ENCODE data around the gene IL1A.
A peak's percentile ranks its signal among the peaks of the same experiment; 100 is the strongest.

Gene IL1A

DNA sequence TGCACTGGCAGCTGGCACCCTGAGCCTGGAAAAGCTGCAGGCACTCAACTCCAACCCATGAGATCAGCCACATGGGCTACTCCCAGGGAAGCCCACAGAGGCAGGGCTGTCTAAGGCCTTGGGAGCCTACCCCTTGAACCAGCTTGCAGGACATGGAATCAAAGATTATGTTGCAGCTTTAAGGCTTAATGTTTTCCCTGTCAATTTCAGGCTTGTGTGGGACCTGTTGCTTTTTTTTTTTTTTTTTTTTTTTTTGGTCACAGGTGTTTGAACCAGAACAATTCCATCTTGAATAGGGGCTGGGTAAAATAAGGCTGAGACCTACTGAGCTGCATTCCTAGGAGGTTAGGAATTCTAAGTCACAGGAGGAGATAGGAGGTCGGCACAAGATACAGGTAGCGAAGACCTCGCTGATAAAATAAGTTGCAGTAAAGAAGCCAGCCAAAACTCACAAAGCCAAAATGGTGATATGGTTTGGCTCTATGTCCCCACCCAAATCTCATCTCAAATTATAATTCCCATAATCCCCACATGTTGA lies 7.5 kb upstream of the IL1A start:
- Mint-ChIP-seq H3K36me3 (ENCODE audit: low read depth) (peaks cover 5% of the 10 kb centered on the region), H3K4me1 (ENCODE audit: low read depth) (peaks cover 24% of the 10 kb centered on the region), H3K27ac (no peak overlapping the region), H3K4me3 (no peak overlapping the region), H3K9me3 (peaks cover 5% of the 10 kb centered on the region), H3K27me3 (ENCODE audit: low read depth) (no peaks in the 10 kb centered on the region)
- no peak for DNase-seq (ENCODE audit: low spot score)

DNA sequence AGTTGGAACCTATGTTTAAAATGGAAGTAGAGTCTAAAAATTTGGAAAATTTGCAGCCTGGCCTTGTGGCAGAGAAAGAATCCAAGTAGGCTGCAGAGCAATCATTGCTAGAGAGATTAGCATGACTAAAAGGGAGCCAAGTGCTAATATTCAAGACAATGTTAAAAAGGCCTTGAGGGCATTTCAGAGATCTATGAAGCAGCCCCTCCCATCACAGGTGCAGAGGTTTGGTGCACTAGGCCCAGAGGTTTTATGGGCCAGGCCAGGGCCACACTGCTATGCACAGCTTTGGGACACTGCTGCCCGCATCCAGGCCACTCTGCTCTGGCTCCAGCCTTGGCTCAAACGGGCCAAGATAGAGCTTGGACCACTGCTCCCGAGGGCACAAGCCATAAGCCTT lies 6.7 kb upstream of the IL1A start:
- Mint-ChIP-seq H3K4me3 (no peak overlapping the region), H3K27ac (no peak overlapping the region), H3K36me3 (ENCODE audit: low read depth) (peaks cover 5% of the 10 kb centered on the region), H3K9me3 (peaks cover 5% of the 10 kb centered on the region), H3K4me1 (ENCODE audit: low read depth) (peaks cover 24% of the 10 kb centered on the region), H3K27me3 (ENCODE audit: low read depth) (no peaks in the 10 kb centered on the region)
- no peak for DNase-seq (ENCODE audit: low spot score)

GRCh38 chr2:112790305-112790704 lies 6.0 kb upstream of the IL1A start:
- Mint-ChIP-seq H3K9me3 (peaks cover 5% of the 10 kb centered on the region), H3K36me3 (ENCODE audit: low read depth) (peaks cover 5% of the 10 kb centered on the region), H3K4me1 (ENCODE audit: low read depth) (peaks cover 22% of the 10 kb centered on the region), H3K27ac (no peak overlapping the region), H3K27me3 (ENCODE audit: low read depth) (no peaks in the 10 kb centered on the region), H3K4me3 (no peak overlapping the region)
- DNase-seq (ENCODE audit: low spot score) = no peak

DNA sequence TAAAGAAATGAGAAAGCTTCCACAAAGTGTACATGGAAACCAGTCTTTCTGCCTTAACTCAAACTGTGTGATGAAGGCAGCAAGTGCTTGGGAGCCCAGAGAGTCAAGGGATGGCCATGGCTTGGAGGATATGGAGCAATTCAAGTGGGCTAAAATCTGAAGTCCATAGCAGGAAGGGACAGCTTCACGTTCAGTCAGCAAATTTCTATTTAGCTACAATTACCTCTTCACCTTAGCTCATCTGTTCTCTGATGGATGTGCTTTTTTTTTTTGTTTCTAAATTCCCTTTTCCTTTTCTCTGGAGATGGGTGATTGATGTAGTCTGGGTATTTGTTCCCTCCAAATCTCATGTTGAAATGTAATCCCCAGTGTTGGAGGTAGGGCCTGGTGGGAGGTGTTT lies 4.9 kb upstream of the IL1A start:
- Mint-ChIP-seq H3K27me3 (ENCODE audit: low read depth) (no peaks in the 10 kb centered on the region), H3K9me3 (peaks cover 5% of the 10 kb centered on the region), H3K27ac (no peak overlapping the region), H3K36me3 (ENCODE audit: low read depth) (peaks cover 5% of the 10 kb centered on the region), H3K4me1 (ENCODE audit: low read depth) (peaks cover 19% of the 10 kb centered on the region), H3K4me3 (no peak overlapping the region)
- DNase-seq (ENCODE audit: low spot score) = no peak

- no peak for DNase-seq (ENCODE audit: low spot score)
- Mint-ChIP-seq H3K9me3 (peaks cover 5% of the 10 kb centered on the region), H3K36me3 (ENCODE audit: low read depth) (peaks cover 5% of the 10 kb centered on the region), H3K27ac (no peak overlapping the region), H3K4me1 (ENCODE audit: low read depth) (peaks cover 16% of the 10 kb centered on the region), H3K27me3 (ENCODE audit: low read depth) (no peaks in the 10 kb centered on the region), H3K4me3 (no peak overlapping the region)
Measured at GRCh38 chr2:112788653-112789052, 4.4 kb upstream of the IL1A start.

DNA sequence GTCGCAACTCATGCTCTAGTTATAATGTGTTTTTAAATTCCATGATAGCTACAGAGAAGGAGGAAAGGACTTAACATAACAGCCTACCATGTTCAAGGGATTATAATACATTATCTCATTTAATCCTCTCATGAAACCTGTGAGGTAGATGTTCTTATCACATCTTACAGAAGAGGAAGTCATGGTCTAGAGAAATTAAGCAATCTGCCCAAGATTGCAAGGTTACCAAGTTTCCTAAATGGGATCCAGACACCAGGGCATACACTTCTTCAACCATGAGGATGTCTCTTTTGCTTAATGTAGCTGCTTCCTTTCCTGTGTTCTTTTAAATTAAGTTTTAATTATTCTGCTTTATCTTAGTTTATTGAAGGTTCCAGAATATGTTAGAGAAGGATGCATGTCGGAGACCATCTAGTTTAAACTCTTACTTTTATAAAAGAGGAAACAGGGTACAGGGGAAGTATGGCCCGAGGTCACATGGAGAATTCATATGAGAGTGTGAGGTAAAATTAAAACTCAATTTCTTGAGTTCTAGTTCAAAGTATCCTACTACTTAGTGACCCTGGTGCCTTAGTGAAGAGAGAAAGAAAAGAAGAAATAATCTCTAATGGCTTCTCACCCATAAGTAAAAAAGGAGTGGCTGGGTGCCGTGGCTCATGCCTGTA lies 3.6 kb upstream of the IL1A start:
- H3K4me3 Mint-ChIP-seq = no peak overlapping the region
- no peaks in the 10 kb centered on the region for H3K27me3 Mint-ChIP-seq (ENCODE audit: low read depth)
- H3K9me3 Mint-ChIP-seq = no peaks in the 10 kb centered on the region
- H3K36me3 Mint-ChIP-seq (ENCODE audit: low read depth) = peaks cover 3% of the 10 kb centered on the region
- no peak for DNase-seq (ENCODE audit: low spot score)
- no peak overlapping the region for H3K27ac Mint-ChIP-seq
- peaks cover 11% of the 10 kb centered on the region for H3K4me1 Mint-ChIP-seq (ENCODE audit: low read depth)

GRCh38 chr2:112787294-112787693 lies 3.0 kb upstream of the IL1A start:
- no peak overlapping the region for H3K27ac Mint-ChIP-seq
- H3K4me3 Mint-ChIP-seq = no peak overlapping the region
- H3K27me3 Mint-ChIP-seq (ENCODE audit: low read depth) = no peaks in the 10 kb centered on the region
- no peak for DNase-seq (ENCODE audit: low spot score)
- no peaks in the 10 kb centered on the region for H3K9me3 Mint-ChIP-seq
- H3K4me1 Mint-ChIP-seq (ENCODE audit: low read depth) = peaks cover 11% of the 10 kb centered on the region
- peaks cover 3% of the 10 kb centered on the region for H3K36me3 Mint-ChIP-seq (ENCODE audit: low read depth)

GRCh38 chr2:112783187-112783714 lies 1.0 kb downstream of the IL1A start:
- H3K4me1 Mint-ChIP-seq (ENCODE audit: low read depth) = peaks cover 13% of the 10 kb centered on the region
- H3K9me3 Mint-ChIP-seq = no peaks in the 10 kb centered on the region
- no peak overlapping the region for H3K27ac Mint-ChIP-seq
- peak overlapping the region; percentile 8 for H3K4me3 Mint-ChIP-seq
- H3K27me3 Mint-ChIP-seq (ENCODE audit: low read depth) = peaks cover 10% of the 10 kb centered on the region
- DNase-seq (ENCODE audit: low spot score) = no peak
- H3K36me3 Mint-ChIP-seq (ENCODE audit: low read depth) = no peaks in the 10 kb centered on the region

DNA sequence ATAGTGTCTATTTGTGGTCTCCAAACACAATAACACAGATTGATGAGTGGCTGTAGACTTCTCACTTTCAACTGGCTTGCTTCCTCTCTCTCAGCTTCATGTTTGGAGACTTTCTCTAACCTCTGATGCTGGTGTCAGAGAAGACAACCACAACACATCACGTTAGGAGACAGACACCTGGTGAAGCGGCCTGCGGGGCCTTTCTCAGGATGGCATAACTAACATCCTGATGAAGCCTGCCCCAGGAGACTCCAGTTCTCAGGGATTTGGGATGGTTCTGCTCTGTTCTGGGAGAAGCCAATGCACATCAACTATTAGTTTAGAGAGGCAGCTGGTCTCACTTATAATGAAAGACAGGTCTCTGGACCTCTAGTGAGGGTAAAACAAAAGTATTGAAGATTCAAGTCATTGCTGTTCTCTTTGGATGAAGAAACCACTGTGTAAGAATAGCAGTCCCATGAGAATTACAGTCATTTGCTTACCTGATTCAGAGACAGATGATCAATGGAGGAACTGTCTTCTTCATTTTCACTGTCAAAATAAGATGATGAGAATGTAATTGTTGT lies 2.0 kb downstream of the IL1A start:
- Mint-ChIP-seq H3K36me3 (ENCODE audit: low read depth) (no peaks in the 10 kb centered on the region), H3K27me3 (ENCODE audit: low read depth) (peaks cover 18% of the 10 kb centered on the region), H3K9me3 (peaks cover 7% of the 10 kb centered on the region), H3K4me1 (ENCODE audit: low read depth) (peaks cover 16% of the 10 kb centered on the region), H3K4me3 (no peak overlapping the region), H3K27ac (no peak overlapping the region)
- DNase-seq (ENCODE audit: low spot score) = no peak

DNA sequence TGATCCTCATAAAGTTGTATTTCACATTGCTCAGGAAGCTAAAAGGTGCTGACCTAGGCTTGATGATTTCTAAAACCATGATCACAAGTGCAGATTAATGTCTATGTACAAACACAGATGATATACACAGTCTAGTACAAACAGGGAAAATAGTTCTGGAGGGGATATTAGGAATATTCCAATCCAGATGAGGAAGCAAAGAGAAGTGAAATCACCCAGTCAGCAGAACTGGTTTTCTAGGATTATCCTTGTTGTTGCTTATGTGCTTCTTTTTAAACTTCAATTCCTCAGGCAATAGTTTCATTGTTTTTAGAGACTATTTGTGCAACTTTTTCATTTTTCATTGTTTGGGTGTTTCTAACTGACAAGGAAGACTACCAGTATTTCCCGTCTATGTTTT lies 4.7 kb downstream of the IL1A start:
- Mint-ChIP-seq H3K4me3 (no peak overlapping the region), H3K27me3 (ENCODE audit: low read depth) (peaks cover 21% of the 10 kb centered on the region), H3K4me1 (ENCODE audit: low read depth) (peaks cover 27% of the 10 kb centered on the region), H3K9me3 (peaks cover 13% of the 10 kb centered on the region), H3K27ac (no peak overlapping the region), H3K36me3 (ENCODE audit: low read depth) (peaks cover 5% of the 10 kb centered on the region)
- no peak for DNase-seq (ENCODE audit: low spot score)

DNA sequence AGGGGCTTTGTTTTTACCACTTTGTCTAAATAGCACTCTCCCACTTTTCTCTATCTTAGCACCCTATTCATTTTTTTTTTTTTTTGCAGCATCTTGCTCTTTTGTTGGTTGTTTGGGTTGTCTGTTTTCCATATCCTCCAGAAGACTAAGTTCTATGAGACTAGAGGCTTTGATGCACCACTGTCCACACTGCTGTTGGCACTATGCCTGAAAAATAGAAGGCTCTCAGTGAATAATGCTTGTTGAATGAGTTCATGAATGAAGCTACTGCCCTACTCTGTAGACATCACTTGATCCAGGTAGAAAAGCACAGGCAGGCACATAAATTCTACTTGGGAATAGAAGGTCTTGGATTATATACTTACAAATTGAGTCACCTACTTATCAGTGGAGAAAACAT lies 7.3 kb downstream of the IL1A start:
- peaks cover 5% of the 10 kb centered on the region for H3K36me3 Mint-ChIP-seq (ENCODE audit: low read depth)
- H3K9me3 Mint-ChIP-seq = peaks cover 13% of the 10 kb centered on the region
- peaks cover 22% of the 10 kb centered on the region for H3K4me1 Mint-ChIP-seq (ENCODE audit: low read depth)
- peaks cover 31% of the 10 kb centered on the region for H3K27me3 Mint-ChIP-seq (ENCODE audit: low read depth)
- peak overlapping the region; percentile 10 for H3K4me3 Mint-ChIP-seq
- peak overlapping the region; percentile 45 for H3K27ac Mint-ChIP-seq
- no peak for DNase-seq (ENCODE audit: low spot score)

- Mint-ChIP-seq H3K36me3 (ENCODE audit: low read depth) (peaks cover 5% of the 10 kb centered on the region), H3K4me3 (no peak overlapping the region), H3K4me1 (ENCODE audit: low read depth) (peaks cover 22% of the 10 kb centered on the region), H3K27ac (no peak overlapping the region), H3K27me3 (ENCODE audit: low read depth) (peaks cover 32% of the 10 kb centered on the region), H3K9me3 (peaks cover 13% of the 10 kb centered on the region)
- no peak for DNase-seq (ENCODE audit: low spot score)
Measured at GRCh38 chr2:112776113-112776512, 8.2 kb downstream of the IL1A start.

GRCh38 chr2:112774536-112775285 lies 9.6 kb downstream of the IL1A start:
- DNase-seq (ENCODE audit: low spot score) = no peak
- Mint-ChIP-seq H3K4me1 (ENCODE audit: low read depth) (peaks cover 22% of the 10 kb centered on the region), H3K27ac (no peak overlapping the region), H3K27me3 (ENCODE audit: low read depth) (peaks cover 37% of the 10 kb centered on the region), H3K4me3 (no peak overlapping the region), H3K36me3 (ENCODE audit: low read depth) (peaks cover 5% of the 10 kb centered on the region), H3K9me3 (peaks cover 13% of the 10 kb centered on the region)

DNA sequence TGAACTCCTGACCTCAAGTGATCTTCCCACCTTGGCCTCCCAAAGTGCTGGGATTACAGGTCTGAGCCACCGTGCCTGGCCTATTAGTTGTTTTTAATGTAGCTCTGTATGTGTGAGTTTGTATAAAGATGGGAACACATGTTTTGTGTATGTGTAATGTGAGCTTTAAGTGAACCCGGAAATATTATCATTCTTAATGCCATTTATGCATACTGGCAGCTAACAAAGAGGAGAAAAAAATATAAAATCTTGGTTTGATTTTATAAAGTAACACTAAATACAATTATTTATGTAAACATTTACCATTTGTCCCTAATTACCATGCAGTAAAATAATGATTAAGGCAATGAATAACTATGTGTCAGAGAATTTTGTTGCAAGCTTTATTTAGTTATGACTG lies 10.7 kb downstream of the IL1A start:
- H3K27me3 Mint-ChIP-seq (ENCODE audit: low read depth) = peaks cover 30% of the 10 kb centered on the region
- H3K4me3 Mint-ChIP-seq = no peak overlapping the region
- no peak for DNase-seq (ENCODE audit: low spot score)
- peaks cover 8% of the 10 kb centered on the region for H3K36me3 Mint-ChIP-seq (ENCODE audit: low read depth)
- H3K27ac Mint-ChIP-seq = no peak overlapping the region
- H3K9me3 Mint-ChIP-seq = peaks cover 13% of the 10 kb centered on the region
- peaks cover 25% of the 10 kb centered on the region for H3K4me1 Mint-ChIP-seq (ENCODE audit: low read depth)
